HG03439 (cell line): ENCODE measurements around the gene RBM19.

Source experiments
- ATAC-seq: cut with Tn5 transposase; IDR thresholded peaks from one replicate; pipeline ENCODE4 v1.9.1; 2021; ENCODE audit warnings: mild to moderate bottlenecking, moderate library complexity; ENCODE audit not compliant: unreplicated experiment

RBM19 gene

GRCh38 chr12:113862590-113863454 lies 103.3 kb downstream of the RBM19 start:
- no peak for ATAC-seq

- ATAC-seq = no peak
These were observed 104.3 kb downstream of the RBM19 start for GRCh38 chr12:113861708-113862312.

- ATAC-seq = no peak
These were observed 105.2 kb downstream of the RBM19 start for GRCh38 chr12:113860950-113861349.

DNA sequence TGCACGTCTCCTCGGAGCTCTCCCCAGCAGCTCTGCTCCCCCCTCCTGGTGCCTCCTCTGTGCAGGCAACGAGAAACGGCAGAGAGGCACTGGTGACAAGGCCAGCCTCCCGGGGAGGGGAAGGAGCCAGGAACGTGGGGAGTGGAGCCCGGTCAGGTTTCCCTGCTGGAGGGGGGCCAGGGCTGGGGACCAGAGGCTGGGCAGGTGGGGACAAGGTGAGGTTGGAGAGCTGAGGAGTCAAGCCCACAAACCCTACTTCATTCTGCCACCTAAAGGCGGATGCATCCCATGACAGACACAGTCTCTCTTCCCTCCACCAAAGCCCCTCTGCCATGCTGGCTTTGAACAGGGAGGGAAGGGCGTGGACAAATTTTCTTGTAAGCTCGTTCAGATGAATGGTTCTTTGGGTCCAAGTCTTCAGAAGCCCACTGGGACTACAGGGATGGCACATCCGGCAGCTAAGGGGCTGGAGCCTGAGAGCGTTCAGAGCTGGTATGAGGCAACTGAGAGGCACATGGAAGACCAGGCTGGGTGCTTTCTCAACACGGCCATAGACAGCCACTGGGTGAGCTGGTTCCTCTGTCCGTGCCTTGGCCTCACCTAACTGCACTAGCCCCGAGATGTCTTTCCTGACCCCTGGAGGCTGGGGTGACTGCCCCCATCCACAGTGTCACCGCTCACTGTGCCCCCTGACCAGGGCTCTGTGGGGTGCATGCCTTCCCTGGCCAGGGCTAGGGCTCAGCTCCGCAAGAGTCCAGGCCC lies 105.9 kb downstream of the RBM19 start:
- ATAC-seq = no peak

- ATAC-seq = no peak
These were observed 107.2 kb downstream of the RBM19 start for GRCh38 chr12:113858841-113859386.

- ATAC-seq = no peak
These were observed 108.8 kb downstream of the RBM19 start for GRCh38 chr12:113857371-113857770.

DNA sequence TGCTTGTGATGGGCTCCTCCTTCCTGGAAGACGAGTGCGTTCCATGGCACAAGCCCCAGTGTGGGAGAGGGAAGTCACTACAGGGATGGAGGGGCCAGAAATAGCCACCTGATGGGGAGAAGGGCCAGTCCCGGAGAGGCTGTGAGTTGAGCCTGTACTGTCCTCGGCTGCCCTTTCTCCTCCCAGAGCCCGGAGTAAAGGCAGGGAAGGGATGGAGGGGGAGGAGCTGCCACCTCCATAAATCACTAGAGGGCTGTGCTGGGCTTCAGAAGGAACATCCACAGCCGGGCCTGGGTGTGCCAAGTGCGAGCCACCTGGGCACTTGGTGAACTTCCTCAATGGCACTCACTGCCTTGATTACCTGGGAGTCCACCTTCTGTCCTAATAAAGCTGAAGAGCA lies 110.1 kb downstream of the RBM19 start:
- ATAC-seq = no peak

GRCh38 chr12:113854385-113855142 lies 111.6 kb downstream of the RBM19 start:
- no peak for ATAC-seq

- ATAC-seq = no peak
These were observed 112.6 kb downstream of the RBM19 start for GRCh38 chr12:113853491-113853890.

- no peak for ATAC-seq
These were observed 113.2 kb downstream of the RBM19 start for GRCh38 chr12:113852695-113853490.

DNA sequence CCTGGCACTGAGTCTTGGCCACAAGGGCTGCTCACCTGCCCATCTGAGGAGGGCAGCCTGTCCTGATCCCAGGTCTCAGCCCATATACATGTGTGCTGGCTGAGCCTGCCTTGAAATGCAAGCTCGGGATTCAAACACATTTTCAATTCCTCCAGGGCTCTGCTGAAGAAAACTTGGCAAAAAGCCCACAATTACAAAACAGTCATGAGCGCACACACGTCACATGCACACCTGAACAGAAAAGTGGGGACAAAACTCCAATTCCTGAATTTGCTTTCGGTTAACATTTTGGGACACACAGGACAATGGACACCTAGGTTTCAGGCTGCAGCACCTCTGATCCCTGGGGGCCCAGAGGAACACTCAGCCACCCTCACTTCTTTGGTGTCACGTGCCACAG lies 113.9 kb downstream of the RBM19 start:
- no peak for ATAC-seq

DNA sequence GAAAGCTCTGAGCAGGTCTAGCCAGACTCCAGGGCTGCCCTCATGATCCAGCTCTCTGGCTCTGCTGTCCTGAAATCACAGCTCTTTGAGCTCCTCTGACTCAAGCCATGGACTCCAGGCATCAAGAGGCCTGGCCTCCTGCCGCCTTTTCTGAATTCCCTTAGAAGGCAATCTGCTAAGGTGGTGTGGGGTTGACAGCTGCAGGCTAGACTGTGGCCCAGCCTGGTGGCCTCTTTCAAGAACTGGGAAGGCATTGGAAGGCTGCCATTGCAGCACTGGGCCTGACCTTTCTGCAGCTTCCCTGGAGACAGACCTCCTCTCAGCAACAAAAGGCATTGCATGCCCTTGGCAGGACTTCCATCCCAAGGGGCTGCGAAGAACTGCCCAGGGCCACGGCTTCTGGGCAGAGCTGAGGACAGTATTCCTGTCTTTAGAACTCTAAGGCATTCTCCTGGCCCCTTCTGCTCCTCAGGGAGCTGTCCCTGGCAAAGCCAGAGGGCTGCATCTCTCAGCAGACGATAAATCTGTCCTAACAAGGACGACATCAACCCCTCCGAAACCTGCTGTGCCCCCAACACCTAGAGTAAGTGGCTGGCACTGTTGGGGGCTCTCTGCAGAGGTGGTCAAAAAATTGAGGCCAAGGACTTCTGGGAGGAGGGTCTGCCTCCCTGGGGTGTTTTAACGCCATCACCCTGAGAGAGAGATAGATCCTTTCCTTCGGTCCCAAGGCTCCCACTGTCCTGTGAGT lies 115.6 kb downstream of the RBM19 start:
- no peak for ATAC-seq

GRCh38 chr12:113847856-113848255 lies 118.3 kb downstream of the RBM19 start:
- no peak for ATAC-seq

- ATAC-seq = no peak
These were observed 119.0 kb downstream of the RBM19 start for GRCh38 chr12:113846883-113847755.

DNA sequence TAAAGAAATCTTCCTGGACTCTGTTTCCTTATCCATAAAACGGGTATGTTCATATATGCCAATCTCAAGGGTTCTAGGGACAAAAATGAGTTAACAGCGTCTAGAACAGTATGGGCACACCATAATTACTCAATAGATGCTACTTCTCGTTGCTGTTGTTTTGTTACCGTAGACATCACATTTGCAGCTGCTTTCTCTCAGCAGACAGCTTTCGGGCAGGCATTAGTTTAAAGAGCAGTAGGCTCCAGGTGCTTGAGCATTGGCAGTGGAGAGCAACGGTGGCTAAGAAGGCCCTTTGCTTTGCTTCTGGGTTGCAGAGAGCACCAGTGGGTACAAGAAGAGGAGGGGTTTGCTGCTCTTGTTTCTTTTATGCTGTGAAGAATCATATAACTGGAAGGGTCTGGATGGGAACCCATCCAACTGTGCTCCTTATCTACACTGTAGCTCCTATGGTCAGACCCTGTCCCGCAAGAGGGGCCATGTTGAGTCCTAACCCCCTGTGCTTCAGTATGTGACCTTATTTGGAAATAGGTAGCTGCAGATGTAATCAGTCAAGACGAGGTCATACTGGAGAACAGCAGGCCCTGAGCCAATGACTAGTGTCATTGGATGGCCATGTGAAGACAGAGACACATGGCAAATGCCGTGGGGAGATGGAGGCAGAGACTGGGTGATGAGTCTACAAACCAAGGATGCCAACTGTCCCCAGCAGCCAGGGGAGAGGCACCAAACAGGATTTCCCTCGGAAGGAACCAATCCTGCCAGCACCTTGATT lies 120.0 kb downstream of the RBM19 start:
- ATAC-seq = no peak

GRCh38 chr12:113844495-113845210 lies 121.5 kb downstream of the RBM19 start:
- no peak for ATAC-seq

DNA sequence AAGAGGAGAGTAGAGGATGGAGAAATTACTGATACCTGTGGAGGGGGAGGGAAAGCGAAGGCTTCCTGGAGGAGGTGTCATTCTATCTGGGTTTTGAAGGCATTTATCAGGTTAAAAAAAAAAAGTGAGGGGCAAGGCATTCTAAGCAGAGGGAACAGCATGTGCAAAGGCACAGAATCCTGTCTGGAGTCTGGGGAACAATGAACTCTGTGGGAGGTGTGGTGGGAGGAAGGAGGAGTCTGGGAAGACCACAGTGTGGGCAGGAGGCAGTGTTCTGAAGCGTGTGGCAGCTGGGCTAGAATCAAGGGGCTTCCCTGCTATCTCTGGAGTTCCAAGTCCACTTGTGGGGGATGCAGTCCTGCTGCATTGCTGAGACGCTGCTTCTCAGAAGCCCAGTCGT lies 123.4 kb downstream of the RBM19 start:
- no peak for ATAC-seq
